ENCODE results near the gene APOL6. TPM values are rescaled to one million over a fixed set of nuclear protein-coding genes. Genes with fewer than 3 reads are reported as not detected.
A peak's percentile ranks its signal among the peaks of the same experiment; 100 is the strongest.
"Not testable (repeated sequence)": the region's sequence is repeated elsewhere in the genome, so short reads cannot be mapped to it uniquely, and the experiment has no call there.

APOL6 gene
- total RNA-seq, 1 donor from 2014 or later, result 8.1 TPM

DNA sequence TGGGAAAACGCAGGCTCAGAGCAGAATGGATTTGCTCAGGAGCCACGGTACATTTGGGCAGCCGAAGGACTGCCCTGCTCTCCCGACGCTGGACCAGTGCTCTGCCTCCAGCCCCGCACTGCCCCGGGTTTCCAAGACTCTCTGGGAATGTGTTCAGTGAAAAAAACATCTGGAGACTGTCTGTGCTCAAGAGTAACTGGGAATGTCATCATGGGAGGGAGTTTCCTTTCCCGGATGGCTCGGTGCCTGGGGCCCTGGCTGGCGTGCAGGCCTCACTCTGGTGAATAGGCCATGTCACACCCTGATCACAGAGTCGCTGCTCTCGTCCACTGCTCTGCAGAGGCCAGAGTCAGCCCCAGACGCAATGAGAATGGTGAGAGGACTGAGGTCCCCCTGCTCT lies 9.8 kb upstream of the APOL6 start:
- ATAC-seq, result peak; percentile 45

- no peak for ATAC-seq
These were observed 6.6 kb upstream of the APOL6 start for GRCh38 chr22:35641494-35642120.

- ATAC-seq, result no peak
These were observed 5.9 kb upstream of the APOL6 start for GRCh38 chr22:35642305-35642741.

GRCh38 chr22:35643991-35644390 lies 4.3 kb upstream of the APOL6 start:
- ATAC-seq, result peak; percentile 85

GRCh38 chr22:35645646-35646045 lies 2.6 kb upstream of the APOL6 start:
- no peak for ATAC-seq

DNA sequence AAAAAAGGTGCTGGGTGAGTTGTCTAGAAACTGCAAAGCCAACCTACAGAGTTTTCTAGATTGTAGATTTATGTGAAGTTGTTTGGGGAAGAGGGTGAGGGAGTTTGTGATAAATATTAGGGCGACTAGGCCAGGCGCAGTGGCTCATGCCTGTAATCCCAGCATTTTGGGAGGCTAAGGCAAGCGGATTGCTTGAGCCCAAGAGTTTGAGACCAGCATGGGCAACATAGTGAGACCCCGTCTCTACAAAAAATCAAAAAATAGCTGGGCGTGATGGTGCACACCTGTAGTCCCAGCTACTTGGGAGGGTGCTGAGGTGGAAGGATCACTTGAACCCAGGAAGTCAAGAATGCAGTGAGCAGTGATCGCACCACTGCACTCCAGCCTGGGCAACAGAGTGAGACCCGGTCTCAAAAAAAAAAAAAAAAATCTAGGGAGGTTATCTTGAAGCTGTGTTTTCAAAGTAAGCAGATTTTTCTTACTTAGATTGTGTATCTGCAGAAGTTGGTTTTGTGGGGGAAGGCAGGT lies 844 bp downstream of the APOL6 start:
- ATAC-seq, result no peak

- ATAC-seq, result peak; percentile 18
These were observed 1.5 kb downstream of the APOL6 start for GRCh38 chr22:35649636-35650250.

DNA sequence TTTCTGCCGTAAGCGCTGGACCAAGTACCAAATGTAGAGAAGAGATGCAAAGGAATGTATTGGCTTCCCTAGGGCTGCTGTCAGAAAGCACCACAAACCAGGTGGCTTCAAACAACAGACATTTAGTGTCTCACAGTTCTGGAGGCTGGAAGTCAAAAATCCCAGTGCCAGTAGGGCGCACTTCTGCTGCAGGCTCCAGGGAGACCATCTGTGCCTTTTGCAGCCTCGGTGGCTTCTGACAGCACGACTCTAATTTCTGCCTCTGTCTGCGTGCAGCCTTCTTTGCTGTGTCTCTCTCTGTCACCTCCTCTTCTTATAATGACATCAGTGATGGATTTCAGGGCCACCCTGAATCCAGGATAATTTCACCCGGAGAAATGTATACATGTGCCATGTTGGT lies 2.8 kb downstream of the APOL6 start:
- no peak for ATAC-seq

- no peak for ATAC-seq
These were observed 5.6 kb downstream of the APOL6 start for GRCh38 chr22:35653824-35654223.

DNA sequence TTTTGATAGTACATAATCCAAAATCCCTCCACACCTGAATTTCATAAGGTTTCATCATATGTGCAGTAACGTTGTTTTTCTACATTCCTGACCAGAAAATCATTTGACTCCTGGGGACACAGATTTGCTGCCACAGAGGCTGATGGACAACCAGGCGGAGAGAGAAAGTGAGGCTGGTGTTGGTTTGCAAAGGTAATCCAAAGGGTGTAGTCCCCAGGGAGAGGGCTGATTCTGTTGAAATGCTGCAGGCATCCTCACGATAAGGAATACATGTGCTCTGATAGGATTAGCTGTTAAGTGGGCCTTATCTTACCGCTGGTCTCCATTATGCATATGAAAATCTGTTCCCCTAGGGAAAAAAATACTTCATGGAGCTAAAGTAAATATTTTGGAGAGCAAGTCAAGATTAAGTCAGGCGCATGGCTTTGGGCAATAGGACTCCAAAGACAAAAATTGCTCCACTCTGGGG lies 8.1 kb downstream of the APOL6 start:
- no peak for ATAC-seq

DNA sequence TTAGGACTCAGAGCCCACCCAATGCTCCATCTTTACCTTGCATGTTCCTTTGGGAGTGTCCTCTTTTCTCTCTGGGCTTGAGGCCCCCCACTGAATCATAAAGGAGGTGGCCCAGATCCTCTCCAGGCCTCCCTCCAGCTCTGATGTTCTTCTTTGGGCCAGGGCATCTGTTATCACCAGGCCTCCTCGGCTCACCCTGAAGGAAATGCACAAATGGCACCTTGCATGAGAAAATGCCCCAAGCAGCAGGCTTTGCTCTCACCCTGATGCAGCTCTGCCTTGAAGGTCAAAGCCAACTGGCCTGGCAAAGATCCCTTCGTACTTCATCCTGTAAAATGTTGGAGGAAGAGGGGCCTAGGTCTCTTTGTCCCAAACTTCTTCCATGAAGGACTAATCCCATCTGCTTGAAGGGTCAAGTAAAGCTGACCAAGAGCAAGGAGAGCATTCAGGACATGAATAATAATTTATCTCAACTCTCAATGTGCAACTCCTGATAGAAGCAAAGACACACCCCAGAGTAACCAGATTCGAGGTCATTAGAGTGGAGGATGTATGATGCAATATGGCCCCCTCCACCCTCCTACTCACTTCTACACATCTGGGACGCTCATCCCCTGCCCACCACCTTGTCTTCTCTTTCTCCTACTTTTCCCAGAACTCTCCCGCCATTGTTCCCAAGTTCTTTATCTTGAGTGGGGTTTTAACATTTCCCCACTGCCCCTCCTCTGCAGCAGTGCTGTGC lies 9.5 kb downstream of the APOL6 start:
- no peak for ATAC-seq

GRCh38 chr22:35660291-35661127 lies 12.3 kb downstream of the APOL6 start:
- peak; percentile 46 for ATAC-seq

DNA sequence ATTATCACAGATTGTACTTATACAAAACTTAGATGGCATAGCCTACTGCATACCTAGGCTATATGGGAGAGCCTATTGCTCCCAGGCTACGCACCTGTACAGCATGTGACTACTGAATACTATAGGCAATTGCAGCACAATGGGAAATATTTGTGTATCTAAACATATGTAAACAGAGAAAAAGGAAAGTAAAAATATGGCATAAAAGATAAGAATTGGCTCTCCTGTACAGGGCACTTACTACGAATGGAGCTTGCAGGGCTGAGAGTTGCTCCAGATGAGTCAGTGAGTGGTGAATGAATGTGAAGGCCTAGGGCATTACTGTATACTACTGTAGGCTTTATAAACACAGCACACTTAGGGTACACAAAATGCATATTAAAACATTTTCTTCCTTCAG lies 13.2 kb downstream of the APOL6 start:
- peak; percentile 31 for ATAC-seq

DNA sequence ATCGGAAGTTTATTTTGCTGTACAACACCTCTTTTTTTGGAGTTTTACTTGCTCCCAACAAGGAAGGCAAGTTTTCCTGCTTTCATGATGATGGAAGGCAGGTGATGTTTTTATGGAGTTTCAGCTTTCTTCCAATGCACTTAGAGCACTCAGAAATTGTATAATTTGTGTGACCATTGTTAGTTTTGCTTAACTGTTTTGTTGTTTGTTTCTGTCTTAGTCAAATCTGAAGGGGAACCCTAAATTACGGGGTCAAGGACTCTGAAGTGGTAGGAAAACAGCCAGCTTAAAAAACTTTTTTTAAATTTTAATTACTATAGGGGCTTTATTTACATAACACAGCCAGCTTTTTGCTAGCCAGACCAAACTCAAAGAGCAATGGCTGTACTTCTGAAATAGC lies 14.7 kb downstream of the APOL6 start:
- no peak for ATAC-seq

DNA sequence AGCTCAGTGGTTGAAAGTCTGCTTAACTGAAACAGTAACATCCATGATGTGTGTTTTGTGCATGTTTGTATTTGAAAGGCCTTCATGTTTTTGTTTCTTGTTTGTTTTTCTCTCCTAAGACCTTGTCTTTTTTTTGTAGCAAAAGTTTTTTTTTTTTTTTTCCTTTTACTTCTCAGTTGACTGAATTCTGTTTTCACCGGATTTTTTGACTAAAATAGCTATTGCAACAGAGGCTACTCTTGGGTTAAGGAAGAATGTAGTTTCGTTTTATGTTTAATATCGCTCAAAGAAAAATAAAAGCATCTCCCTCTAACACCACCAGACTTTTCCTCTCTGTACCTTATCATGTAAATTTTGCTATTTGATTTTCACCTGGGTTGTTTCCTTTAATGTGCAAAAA lies 15.1 kb downstream of the APOL6 start:
- no peak for ATAC-seq

- ATAC-seq, result no peak
These were observed 16.8 kb downstream of the APOL6 start for GRCh38 chr22:35664955-35665587.

DNA sequence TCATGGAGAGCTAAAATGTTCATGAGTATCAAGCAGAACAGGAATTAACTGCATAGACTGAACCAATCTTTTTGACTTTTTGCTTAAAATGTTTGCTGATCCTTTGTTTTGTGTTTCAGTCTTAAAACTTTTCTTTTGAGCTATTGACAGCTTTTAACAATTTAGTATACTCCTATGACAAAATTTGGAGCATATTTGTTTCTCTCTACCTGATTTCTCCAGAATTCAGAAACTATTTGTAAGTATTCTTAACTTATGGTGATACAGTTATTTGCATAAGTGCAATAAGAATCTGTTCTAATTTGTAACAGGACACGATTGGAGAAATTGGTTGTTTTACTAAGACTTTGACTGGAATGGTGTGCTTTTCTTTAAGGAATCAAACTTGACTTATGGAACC lies 18.5 kb downstream of the APOL6 start:
- not testable (repeated sequence) for ATAC-seq

- no peak for ATAC-seq
These were observed 26.1 kb downstream of the APOL6 start for GRCh38 chr22:35674335-35674734.

DNA sequence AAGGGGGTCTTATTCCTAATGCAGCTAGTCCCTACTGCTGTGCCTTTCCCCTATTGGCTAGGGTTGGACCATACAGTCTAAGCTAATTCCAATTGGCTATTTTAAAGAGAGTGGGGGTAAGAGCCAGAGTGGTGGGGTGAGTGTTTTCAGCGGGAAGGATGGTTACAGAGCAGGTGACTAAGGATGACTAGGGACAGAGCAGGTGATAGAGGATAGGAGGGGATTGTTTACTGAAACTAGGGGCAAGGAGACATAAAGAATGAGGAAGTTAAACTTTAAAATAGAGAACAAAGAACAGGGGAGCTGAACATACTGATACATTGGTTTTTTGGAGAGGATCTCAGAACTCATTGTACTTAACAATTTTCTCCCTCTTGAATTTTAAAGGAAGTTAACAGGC lies 27.8 kb downstream of the APOL6 start:
- not testable (repeated sequence) for ATAC-seq

DNA sequence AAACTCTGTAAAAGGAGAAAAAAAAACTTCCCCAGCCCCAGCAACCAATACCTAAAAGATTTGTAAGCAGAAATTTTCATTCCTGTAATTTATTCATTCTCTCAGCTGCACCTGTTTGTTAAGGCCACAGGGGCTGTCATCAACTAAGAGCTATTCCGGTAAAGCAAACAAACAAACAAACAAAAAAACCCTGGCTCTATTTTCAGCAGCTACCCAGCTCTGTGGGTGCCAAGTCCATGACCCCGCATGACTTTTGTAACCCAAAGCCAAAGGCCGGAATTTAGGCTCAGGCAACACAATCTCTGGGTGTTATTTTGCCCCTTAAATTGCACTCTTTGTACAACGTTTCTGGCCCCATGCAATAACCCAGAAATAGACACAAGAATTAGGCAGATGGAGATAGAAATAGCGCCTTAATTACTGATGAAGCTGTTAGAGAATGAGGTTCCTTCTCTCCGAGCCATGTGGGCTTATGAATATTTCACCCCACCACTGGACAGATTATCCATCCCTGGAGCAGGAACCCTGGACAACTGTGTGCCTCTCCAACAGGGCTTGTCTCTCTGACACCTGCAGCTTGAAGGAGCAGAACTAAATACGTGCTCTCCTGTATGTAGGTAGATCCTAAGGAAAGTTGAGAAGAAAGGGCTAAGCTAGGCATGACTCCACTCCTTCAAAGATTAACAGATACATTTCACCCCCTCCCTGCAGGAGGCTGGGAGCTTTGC lies 29.4 kb downstream of the APOL6 start:
- no peak for ATAC-seq

- no peak for ATAC-seq
These were observed 30.6 kb downstream of the APOL6 start for GRCh38 chr22:35678836-35679235.
